ENCODE measurements around the gene PYCR2.
A peak's percentile ranks its signal among the peaks of the same experiment; 100 is the strongest.

The PYCR2 gene

DNA sequence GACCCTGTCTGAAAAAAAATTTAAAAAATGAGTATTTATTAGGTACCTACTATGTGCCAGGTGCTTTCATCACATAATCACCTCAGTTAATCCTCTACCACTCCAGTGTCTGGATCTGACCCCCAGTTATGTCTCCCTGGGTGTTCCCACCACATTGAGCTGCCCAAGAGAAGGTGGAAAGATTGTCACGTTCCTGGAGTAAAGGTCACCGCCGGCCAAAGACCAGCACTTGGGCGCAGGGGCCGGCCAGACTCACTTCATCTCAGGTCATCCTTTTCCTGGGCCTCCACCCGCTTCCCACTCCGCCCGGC, 714 bp downstream of the PYCR2 start:
- TF ChIP-seq, protein P1, sequence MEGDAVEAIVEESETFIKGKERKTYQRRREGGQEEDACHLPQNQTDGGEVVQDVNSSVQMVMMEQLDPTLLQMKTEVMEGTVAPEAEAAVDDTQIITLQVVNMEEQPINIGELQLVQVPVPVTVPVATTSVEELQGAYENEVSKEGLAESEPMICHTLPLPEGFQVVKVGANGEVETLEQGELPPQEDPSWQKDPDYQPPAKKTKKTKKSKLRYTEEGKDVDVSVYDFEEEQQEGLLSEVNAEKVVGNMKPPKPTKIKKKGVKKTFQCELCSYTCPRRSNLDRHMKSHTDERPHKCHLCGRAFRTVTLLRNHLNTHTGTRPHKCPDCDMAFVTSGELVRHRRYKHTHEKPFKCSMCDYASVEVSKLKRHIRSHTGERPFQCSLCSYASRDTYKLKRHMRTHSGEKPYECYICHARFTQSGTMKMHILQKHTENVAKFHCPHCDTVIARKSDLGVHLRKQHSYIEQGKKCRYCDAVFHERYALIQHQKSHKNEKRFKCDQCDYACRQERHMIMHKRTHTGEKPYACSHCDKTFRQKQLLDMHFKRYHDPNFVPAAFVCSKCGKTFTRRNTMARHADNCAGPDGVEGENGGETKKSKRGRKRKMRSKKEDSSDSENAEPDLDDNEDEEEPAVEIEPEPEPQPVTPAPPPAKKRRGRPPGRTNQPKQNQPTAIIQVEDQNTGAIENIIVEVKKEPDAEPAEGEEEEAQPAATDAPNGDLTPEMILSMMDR (IDR thresholded peaks at IDR 0.05; ENCODE audit: low read depth, low read length) = no peak
- Histone ChIP-seq H3K27ac (peak overlapping the region; percentile 95), H3K27me3 (ENCODE audit: insufficient read depth, low read depth, severe bottlenecking) (no peaks in the 10 kb centered on the region), H3K4me3 (ENCODE audit: low read depth, low read length) (peak overlapping the region; percentile 68), H3K9me3 (ENCODE audit: severe bottlenecking) (no peaks in the 10 kb centered on the region), H3K36me3 (peaks cover 6% of the 10 kb centered on the region; the same call in 1 of the 2 replicates)
- DNase-seq = no peak

DNA sequence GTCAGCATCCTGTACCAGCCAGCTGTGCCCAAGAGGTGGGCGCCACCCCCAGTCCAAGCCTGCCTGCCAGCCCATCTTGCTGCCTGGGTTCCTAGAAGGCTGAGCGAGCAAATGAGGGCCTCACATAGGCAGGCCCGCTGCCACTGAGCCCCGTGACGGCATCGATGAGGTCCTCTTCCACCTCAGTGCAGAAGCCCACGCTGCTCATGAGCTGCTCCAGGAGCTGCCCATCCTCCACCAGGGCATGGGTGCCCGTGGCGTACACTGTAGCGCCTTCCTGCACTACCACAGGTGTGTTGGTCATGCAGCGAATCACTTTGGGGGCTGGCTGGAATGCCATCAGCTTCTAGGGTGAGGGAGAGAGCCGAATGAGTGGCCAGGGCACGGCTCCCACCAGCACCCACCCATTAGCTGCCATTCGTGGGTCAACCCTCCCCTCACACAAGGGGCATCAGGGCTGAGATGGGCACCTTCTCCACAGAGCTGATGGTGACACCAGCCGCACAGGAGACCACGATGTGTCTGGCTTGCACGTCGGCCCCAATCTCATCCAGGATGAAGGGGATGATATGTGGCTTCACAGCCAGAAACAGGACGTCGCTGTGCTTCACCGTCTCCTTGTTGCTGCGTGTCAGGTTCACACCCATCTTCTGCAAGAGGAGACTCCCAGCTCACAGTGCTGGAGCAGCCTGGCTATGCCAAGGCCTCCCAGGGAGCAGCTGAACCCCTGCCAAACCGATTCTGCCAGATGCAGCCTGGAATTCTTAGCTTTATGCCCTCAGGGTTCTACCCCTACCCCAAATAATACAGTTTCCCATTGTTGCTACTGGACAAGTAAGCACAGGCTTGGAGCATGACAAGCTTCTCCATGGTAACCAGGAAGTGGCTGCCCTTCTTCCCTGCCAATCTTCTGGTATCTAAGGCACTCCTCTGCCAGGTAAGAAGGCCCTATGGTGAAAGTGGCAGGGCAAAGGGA, 2.0 kb downstream of the PYCR2 start:
- DNase-seq = no peak
- TF ChIP-seq, protein P1 (IDR thresholded peaks at IDR 0.05; ENCODE audit: low read depth, low read length) = no peak
- Histone ChIP-seq H3K9me3 (ENCODE audit: severe bottlenecking) (no peaks in the 10 kb centered on the region), H3K36me3 (peaks cover 6% of the 10 kb centered on the region; the same call in 1 of the 2 replicates), H3K27me3 (ENCODE audit: insufficient read depth, low read depth, severe bottlenecking) (no peaks in the 10 kb centered on the region), H3K4me3 (ENCODE audit: low read depth, low read length) (no peak overlapping the region), H3K27ac (no peak overlapping the region)

DNA sequence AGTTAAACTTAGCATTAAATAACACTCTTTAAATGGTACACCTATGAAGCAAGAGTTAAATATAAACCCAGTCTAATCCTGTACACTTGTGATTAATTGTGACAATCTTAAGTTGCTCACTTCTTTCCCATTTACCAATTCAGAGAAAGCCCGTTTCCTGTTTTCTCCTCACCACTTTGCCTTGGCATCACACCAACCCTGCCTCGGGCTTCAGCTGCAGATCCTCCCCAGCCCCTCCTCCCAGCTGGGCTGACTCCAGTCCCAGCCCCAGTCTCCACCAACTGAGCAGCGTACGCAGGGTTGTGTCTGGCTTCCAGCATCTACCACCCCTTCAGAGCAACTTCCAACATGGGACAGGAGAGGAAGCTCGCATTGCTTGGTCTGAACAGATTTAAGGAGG, 4.1 kb downstream of the PYCR2 start:
- no peak overlapping the region for H3K27ac ChIP-seq
- TF ChIP-seq, protein P1 (IDR thresholded peaks at IDR 0.05; ENCODE audit: low read depth, low read length) = no peak
- DNase-seq = no peak
- H3K36me3 ChIP-seq = peaks cover 6% of the 10 kb centered on the region; the same call in 1 of the 2 replicates
- H3K4me3 ChIP-seq (ENCODE audit: low read depth, low read length) = no peak overlapping the region
- H3K27me3 ChIP-seq (ENCODE audit: insufficient read depth, low read depth, severe bottlenecking) = no peaks in the 10 kb centered on the region
- no peaks in the 10 kb centered on the region for H3K9me3 ChIP-seq (ENCODE audit: severe bottlenecking)

DNA sequence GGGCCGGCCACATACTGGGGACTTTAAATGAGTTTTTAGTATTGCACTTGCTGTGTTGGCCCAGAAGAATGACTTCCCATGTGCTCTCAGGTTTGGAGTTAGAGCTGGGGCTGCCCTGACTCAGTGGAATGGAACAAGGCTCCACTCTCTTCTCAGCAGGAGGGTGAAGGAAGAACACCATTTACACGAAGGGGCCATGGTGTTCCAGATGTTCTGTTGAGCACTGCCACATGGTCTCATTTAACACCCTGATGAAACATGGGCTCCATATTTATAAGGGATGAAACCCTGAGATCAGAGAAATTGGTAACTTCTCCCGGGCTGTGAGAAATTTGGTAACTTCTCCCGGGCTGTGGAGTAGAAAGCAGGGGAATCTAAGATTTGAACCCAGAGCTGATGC, 5.8 kb downstream of the PYCR2 start:
- peaks cover 3% of the 10 kb centered on the region; the same call in 1 of the 2 replicates for H3K36me3 ChIP-seq
- TF ChIP-seq, protein P1 (IDR thresholded peaks at IDR 0.05; ENCODE audit: low read depth, low read length) = no peak
- H3K9me3 ChIP-seq (ENCODE audit: severe bottlenecking) = no peaks in the 10 kb centered on the region
- no peak overlapping the region for H3K4me3 ChIP-seq (ENCODE audit: low read depth, low read length)
- H3K27ac ChIP-seq = no peak overlapping the region
- no peaks in the 10 kb centered on the region for H3K27me3 ChIP-seq (ENCODE audit: insufficient read depth, low read depth, severe bottlenecking)
- no peak for DNase-seq

DNA sequence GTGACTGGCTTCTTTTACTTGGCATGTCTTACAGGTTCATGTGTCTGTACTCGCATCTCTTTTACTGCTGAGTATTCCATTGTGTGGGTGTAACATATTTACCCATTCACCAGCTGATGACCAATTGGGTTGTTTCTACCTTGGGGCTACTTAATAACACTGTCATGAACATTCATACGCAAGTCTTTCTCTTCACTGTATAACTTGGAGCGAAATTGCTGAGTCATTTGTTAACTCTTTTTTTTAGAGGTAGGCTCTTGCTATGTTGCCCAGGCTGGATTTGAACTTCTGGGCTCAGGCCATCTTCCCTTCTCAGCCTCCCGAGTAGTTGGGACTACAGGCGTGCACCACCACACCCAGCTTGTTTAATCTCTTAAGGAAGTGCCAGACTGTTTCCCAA, 6.5 kb downstream of the PYCR2 start:
- Histone ChIP-seq H3K27me3 (ENCODE audit: insufficient read depth, low read depth, severe bottlenecking) (no peaks in the 10 kb centered on the region), H3K27ac (no peak overlapping the region), H3K9me3 (ENCODE audit: severe bottlenecking) (no peaks in the 10 kb centered on the region), H3K4me3 (ENCODE audit: low read depth, low read length) (no peak overlapping the region), H3K36me3 (peaks cover 3% of the 10 kb centered on the region; the same call in 1 of the 2 replicates)
- DNase-seq = no peak
- TF ChIP-seq, protein P1 (IDR thresholded peaks at IDR 0.05; ENCODE audit: low read depth, low read length) = no peak
